ENCODE results near the gene LGR6. TPM values are rescaled to one million over a fixed set of nuclear protein-coding genes. Genes with fewer than 3 reads are reported as not detected.
A peak's percentile ranks its signal among the peaks of the same experiment; 100 is the strongest.

The LGR6 gene
- total and polyA plus RNA-seq, 2 donors: 0.37 to 3.8 TPM

DNA sequence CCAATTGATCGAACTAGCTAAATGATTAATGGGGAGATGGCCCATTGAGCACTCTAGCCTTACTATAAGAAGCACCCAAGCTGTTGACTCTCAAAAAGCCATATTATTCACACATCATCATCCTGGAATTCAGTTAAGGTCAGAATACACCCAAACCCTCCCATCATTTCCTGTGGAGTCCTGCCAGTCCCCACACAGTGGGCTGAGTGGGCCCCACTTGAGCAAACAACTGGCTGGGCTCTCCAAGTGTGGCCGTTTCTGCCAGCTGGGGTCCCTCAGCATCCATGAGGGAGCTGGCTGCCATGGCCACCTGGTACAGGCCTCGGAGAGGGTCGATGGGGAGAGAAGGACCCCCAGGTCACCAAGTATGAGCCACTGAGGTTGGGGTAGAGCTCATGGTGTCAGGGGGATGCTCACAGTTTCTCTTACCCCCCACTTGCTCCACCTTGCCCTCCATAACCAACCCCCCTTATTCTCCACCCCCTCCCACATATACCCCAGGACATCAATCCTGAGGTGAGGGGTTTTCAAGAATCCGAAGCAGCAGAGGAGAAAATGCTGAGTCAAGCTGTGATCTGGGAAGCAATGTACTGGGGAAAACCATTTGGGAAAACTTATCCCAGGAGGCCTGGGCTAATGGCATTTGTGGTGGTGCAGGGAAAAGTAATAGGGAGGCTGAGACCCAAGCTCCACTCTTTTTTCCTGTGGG, 87.9 kb downstream of the LGR6 start:
- DNase-seq (ENCODE audit: extremely low spot score): no peak
- H3K36me3 ChIP-seq (ENCODE audit: insufficient read depth): no peaks in the 10 kb centered on the region
- WGBS: 64% methylated on average over 5 of the region's 5 CpGs
- H3K4me1 ChIP-seq (ENCODE audit: insufficient read depth): no peaks in the 10 kb centered on the region
- H3K27ac ChIP-seq (ENCODE audit: low read depth): no peak overlapping the region
- H3K4me3 ChIP-seq (ENCODE audit: low read depth, low read length): no peak overlapping the region

DNA sequence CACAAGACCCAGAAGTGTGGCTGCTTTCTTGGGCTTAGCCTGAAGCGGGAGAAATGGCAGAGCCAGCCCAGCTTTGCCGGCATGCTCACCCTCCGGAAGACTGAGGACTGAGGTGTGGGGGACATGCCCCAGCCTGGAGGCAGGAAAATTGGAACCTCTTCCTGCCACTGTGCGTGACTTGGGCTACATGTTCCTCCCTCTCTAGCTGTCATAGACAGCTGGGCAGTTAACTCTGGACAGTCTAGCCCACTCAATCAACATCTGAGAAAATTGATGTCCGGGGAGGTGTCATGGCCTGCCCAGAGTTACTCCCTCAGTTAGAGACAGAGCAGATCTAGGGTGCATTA, 88.4 kb downstream of the LGR6 start:
- Histone ChIP-seq H3K4me3 (ENCODE audit: low read depth, low read length) (no peak overlapping the region), H3K36me3 (ENCODE audit: insufficient read depth) (no peaks in the 10 kb centered on the region), H3K4me1 (ENCODE audit: insufficient read depth) (no peaks in the 10 kb centered on the region), H3K27ac (ENCODE audit: low read depth) (no peak overlapping the region)
- no peak for DNase-seq (ENCODE audit: extremely low spot score)
- WGBS: 91% methylated on average over 5 of the region's 5 CpGs

DNA sequence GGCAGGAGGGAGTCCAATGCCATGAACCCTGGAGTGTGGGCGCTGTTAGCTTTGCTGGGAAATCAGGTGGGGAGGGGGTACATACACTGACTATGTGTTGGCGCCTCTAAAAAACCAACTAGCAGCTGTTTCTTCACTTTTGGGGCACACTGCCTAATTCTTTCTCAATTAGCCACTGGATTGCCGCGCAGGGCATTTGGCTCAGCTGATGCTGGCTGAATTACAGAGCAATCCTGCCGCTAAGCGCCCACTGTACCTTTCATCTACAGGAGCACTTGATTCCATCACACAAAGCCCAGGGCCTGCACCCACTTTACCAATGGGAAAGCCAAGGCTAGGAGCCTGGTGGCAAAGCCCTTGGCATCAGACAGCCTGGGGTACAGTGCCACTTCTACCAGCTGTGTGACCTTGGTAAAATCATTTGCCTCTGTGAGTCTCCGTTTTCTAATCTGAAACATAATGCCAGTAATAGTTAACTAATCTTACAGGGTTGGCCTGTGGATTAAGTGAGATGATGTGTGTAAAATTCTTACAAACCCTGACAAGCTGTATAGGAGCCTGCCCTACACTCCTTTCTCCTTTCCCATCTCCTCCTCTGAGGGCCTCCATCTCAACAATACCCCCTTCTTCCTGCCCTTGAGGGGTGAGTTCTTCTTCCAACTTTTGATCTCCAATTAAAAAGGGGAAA, 89.1 kb downstream of the LGR6 start:
- Histone ChIP-seq H3K27ac (ENCODE audit: low read depth) (no peak overlapping the region), H3K4me1 (ENCODE audit: insufficient read depth) (no peaks in the 10 kb centered on the region), H3K36me3 (ENCODE audit: insufficient read depth) (no peaks in the 10 kb centered on the region), H3K4me3 (ENCODE audit: low read depth, low read length) (no peak overlapping the region)
- no peak for DNase-seq (ENCODE audit: extremely low spot score)
- 91% methylated on average over 7 of the region's 7 CpGs for WGBS

DNA sequence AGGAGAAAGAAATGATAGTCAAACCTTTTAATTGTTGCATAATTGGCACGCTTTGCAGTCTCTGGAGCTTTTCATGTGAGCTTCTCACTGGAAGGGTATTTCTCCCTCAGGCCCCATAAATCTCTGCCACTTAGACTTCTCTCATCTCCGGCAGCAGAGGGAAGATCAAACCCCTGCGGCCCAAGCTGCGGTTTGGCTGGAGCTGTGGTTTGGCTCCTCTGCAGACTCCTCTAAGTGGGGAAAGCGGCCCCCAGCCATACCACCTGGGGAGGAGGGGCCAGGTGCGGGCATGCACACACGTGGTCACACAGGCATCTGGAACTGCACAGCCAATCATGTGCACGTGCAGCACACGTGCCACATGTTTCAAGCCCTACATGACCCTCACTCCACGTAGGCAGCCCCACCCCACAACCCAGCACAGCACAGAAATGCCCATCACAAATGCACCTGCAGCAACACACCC, 89.8 kb downstream of the LGR6 start:
- DNase-seq (ENCODE audit: extremely low spot score): peak; percentile 28
- Histone ChIP-seq H3K36me3 (ENCODE audit: insufficient read depth) (no peaks in the 10 kb centered on the region), H3K4me1 (ENCODE audit: insufficient read depth) (no peaks in the 10 kb centered on the region), H3K27ac (ENCODE audit: low read depth) (no peak overlapping the region), H3K4me3 (ENCODE audit: low read depth, low read length) (no peak overlapping the region)
- 23% methylated on average over 10 of the region's 10 CpGs for WGBS

DNA sequence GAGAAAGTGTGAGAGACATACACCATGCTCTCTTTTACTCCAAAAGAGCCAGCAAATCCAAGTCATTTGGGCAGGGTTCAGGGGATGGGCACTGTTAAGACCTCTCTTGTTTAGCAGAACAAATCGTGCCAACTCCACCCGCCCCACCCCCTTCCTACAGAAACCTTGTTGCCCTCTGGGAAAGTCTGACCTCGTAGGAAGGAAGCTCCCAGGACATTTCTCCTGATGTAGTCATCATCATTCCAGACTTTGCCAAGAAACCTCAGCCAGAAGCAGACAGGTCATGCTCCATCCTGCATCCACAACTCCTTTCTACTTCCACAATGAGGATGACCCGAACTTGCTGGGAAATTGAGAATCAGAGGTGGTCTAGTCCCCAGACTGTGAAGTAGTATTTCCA, 90.4 kb downstream of the LGR6 start:
- 77% methylated on average over 4 of the region's 4 CpGs for WGBS
- Histone ChIP-seq H3K4me1 (ENCODE audit: insufficient read depth) (no peaks in the 10 kb centered on the region), H3K27ac (ENCODE audit: low read depth) (no peak overlapping the region), H3K4me3 (ENCODE audit: low read depth, low read length) (no peak overlapping the region), H3K36me3 (ENCODE audit: insufficient read depth) (no peaks in the 10 kb centered on the region)
- no peak for DNase-seq (ENCODE audit: extremely low spot score)

DNA sequence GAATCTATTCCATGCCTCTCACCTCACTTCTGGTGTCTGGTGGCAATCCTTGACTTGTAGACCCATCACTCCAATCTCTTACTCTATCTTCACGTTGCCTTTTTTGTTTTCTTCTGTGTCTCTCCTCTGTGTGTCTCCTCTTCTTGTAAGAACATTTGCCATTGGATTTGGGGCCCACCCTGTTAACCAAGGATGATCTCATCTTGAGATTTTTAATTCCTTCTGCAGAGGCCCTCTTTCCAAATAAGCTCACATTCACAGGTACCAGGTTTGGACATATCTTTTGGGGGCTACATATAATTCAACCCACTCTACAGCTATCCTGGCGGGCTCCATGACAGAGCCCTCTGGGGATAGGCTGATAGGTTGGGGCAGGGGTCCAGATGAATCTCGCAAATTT, 92.3 kb downstream of the LGR6 start:
- no peak for DNase-seq (ENCODE audit: extremely low spot score)
- Histone ChIP-seq H3K36me3 (ENCODE audit: insufficient read depth) (no peaks in the 10 kb centered on the region), H3K27ac (ENCODE audit: low read depth) (no peak overlapping the region), H3K4me1 (ENCODE audit: insufficient read depth) (no peaks in the 10 kb centered on the region), H3K4me3 (ENCODE audit: low read depth, low read length) (no peak overlapping the region)
- WGBS: 93% methylated on average over 3 of the region's 3 CpGs

DNA sequence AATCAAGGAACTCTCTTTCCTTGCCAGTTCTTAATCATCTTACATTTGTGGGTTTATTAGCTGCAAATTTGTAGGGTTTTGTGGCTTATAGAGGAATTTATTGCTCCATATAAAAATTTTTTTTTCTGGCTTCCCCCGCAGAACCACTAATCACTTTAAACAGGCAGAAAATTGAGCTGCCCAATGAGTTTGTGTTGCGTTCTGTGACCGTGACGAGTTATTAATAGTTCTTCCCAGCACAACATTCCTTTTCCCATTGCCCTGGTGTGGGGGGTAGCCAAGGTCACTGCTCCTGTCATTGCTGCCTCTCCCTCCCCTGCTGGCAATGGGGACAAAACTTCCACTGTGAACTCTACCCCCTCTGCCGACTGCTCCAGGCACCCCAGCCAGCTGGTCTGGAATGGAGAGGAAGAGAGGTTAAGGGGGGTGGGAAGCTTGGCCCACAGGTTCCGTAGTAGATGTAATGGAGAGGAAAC, 93.1 kb downstream of the LGR6 start:
- 38% methylated on average over 6 of the region's 6 CpGs for WGBS
- no peak for DNase-seq (ENCODE audit: extremely low spot score)
- no peaks in the 10 kb centered on the region for H3K4me1 ChIP-seq (ENCODE audit: insufficient read depth)
- no peaks in the 10 kb centered on the region for H3K36me3 ChIP-seq (ENCODE audit: insufficient read depth)
- H3K4me3 ChIP-seq (ENCODE audit: low read depth, low read length): no peak overlapping the region
- no peak overlapping the region for H3K27ac ChIP-seq (ENCODE audit: low read depth)

DNA sequence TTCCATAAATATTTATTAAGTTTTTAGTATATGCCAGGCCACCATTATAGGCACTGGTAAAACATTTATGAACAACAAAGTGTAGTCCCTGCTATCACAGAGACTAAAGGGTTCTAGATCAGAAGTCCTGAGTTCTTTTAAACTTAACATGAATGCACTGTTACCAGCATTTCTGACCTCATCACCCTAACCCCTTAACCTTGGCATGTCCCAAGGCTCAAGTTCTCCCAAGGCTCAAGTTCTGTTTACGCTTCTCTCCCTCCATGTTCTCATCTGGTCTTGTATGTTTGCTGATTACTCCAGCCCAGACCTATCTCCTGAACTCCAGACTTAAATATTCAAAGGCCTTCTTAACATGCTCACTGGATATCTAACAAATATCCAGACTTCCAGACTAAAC, 93.6 kb downstream of the LGR6 start:
- DNase-seq (ENCODE audit: extremely low spot score): no peak
- Histone ChIP-seq H3K36me3 (ENCODE audit: insufficient read depth) (no peaks in the 10 kb centered on the region), H3K4me3 (ENCODE audit: low read depth, low read length) (no peak overlapping the region), H3K4me1 (ENCODE audit: insufficient read depth) (no peaks in the 10 kb centered on the region), H3K27ac (ENCODE audit: low read depth) (no peak overlapping the region)
- WGBS: 94% methylated on average over 1 of the region's 1 CpG

DNA sequence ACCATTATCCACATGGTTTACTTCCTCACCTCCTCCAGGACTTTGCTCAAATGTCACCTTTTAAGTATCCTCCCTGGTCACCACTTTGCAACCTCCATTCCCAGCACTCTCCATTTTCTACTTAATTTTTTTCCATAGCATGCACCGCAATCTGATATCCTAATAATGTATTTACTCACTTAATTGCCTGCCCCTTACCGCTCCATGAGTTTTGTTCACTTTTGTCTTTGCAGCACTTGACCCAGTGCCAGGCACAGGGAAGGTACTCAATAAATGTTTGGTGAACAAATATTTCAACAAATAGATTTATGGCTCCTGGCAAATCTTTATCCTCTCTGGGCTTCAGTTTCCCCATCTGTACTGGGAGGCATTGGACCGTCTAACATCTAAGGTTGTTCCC, 94.6 kb downstream of the LGR6 start:
- H3K4me3 ChIP-seq (ENCODE audit: low read depth, low read length): no peak overlapping the region
- H3K27ac ChIP-seq (ENCODE audit: low read depth): no peak overlapping the region
- H3K4me1 ChIP-seq (ENCODE audit: insufficient read depth): no peaks in the 10 kb centered on the region
- 96% methylated on average over 3 of the region's 3 CpGs for WGBS
- no peak for DNase-seq (ENCODE audit: extremely low spot score)
- H3K36me3 ChIP-seq (ENCODE audit: insufficient read depth): no peaks in the 10 kb centered on the region

DNA sequence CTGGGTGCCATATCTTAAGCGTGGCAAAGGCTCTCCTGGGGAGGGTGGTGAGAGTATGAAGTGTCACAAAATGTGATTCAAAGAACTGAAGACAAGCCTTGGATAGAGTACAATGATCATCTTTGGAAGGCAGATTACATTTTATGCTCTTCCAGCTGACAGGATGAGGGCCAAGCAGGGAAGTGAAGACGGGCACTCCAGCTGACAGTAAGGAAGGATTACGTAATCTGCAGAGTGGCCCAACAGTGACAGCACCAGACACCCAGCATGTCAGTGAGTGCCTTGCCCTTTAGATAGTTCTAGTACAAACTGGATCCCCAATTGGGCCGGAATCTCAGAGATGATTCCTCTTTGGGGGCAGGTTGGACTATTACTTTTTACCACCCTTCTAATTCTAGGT, 95.4 kb downstream of the LGR6 start:
- H3K4me1 ChIP-seq (ENCODE audit: insufficient read depth): no peaks in the 10 kb centered on the region
- WGBS: 87% methylated on average over 4 of the region's 4 CpGs
- no peak overlapping the region for H3K4me3 ChIP-seq (ENCODE audit: low read depth, low read length)
- DNase-seq (ENCODE audit: extremely low spot score): no peak
- no peaks in the 10 kb centered on the region for H3K36me3 ChIP-seq (ENCODE audit: insufficient read depth)
- H3K27ac ChIP-seq (ENCODE audit: low read depth): no peak overlapping the region

DNA sequence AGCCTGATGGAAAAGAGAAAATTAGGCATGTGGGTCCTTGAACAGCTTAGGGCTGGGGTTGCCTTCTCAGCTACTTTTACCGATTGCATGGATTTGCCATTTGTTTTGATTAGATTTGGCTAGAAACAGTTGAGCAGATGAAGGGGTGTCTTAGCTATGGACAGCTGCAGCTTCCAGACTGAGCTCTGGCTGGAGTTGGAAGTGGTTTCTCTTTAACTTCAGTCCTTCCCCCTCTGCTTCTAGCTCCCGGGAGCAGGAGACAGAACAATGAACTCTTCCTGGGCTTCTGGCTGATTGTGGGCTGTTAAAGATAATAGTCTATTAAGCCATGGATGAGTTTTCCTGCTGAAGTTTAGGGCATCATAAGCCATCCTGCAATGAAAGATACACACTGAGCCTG, 97.4 kb downstream of the LGR6 start:
- 66% methylated on average over 2 of the region's 2 CpGs for WGBS
- no peaks in the 10 kb centered on the region for H3K4me1 ChIP-seq (ENCODE audit: insufficient read depth)
- DNase-seq (ENCODE audit: extremely low spot score): no peak
- no peak overlapping the region for H3K27ac ChIP-seq (ENCODE audit: low read depth)
- H3K4me3 ChIP-seq (ENCODE audit: low read depth, low read length): no peak overlapping the region
- no peaks in the 10 kb centered on the region for H3K36me3 ChIP-seq (ENCODE audit: insufficient read depth)

DNA sequence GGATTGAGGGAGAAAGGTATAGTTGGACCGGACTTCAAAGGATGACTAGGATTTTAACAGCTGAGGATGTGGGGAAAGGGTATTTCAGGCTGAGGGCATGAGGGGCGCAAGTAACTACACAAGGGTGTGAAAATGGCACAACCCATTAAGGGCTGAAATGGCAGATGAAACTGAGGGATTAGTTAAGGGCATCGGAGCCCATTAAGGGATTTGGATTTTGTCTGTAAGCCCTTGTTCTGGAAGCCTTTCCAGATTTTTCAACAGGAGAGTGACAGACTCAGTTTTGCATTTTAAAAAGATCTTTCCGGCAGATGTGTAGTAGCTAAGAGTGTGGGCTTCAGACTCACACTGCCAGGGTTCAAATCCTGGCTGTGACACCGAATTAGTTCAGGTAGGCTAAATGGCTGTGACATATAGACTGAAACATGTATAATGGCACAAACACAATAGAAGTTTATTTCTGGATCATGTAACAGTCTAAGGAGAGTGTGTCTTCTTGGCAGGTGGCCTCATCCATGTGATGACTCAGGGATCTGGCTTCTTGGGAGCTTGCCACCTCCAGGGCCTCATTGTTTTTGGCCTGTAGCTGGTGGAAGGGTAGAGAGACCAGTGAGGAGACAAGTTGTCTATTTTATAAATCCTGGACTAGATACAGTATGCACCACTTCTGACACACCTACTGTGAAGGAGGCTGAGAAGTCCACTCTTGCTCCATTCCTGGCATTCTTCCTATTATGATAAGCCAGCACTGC, 98.5 kb downstream of the LGR6 start:
- DNase-seq (ENCODE audit: extremely low spot score): no peak
- no peaks in the 10 kb centered on the region for H3K4me1 ChIP-seq (ENCODE audit: insufficient read depth)
- no peak overlapping the region for H3K27ac ChIP-seq (ENCODE audit: low read depth)
- H3K4me3 ChIP-seq (ENCODE audit: low read depth, low read length): no peak overlapping the region
- H3K36me3 ChIP-seq (ENCODE audit: insufficient read depth): no peaks in the 10 kb centered on the region
- WGBS: 92% methylated on average over 5 of the region's 5 CpGs

DNA sequence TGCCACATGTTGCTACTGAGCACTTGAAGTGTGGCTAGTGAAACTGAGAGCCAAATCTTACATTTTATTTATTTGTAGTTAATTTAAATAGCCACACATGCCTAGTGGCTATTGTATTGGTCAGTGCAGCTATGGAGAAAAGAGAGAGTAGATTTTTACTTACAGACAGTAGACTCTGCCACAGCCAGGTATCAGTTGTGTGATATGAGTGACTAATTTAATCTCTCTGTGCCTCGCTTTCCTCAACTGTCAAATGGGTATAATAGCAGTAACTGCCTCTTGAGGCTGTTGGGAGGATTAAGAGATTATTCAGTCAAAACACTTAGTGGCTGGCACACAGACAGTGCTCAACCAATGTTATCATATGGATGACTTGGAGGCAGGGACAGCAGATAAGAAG, 99.2 kb downstream of the LGR6 start:
- no peaks in the 10 kb centered on the region for H3K4me1 ChIP-seq (ENCODE audit: insufficient read depth)
- H3K36me3 ChIP-seq (ENCODE audit: insufficient read depth): no peaks in the 10 kb centered on the region
- WGBS: 97% methylated on average over 1 of the region's 1 CpG
- H3K4me3 ChIP-seq (ENCODE audit: low read depth, low read length): no peak overlapping the region
- no peak for DNase-seq (ENCODE audit: extremely low spot score)
- no peak overlapping the region for H3K27ac ChIP-seq (ENCODE audit: low read depth)

DNA sequence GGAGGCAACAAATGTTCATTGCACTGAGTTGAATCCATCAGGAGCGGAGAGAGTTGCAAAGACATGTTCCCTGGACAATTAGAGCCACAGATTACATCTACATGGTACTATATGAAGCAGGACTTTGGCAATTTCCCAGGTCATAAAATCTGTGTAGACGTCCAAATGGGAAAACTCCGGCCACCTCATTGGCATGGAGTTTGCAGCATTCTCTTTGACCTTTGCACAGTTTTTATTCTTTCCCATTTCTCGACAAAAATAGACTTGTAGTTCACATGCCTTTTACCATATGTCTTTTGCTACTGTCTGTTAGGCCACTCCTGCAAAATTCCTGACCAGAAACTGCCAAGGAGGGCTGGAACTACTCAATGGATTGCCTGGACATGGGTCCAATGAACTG, 100.0 kb downstream of the LGR6 start:
- Histone ChIP-seq H3K4me3 (ENCODE audit: low read depth, low read length) (no peak overlapping the region), H3K4me1 (ENCODE audit: insufficient read depth) (no peaks in the 10 kb centered on the region), H3K27ac (ENCODE audit: low read depth) (no peak overlapping the region), H3K36me3 (ENCODE audit: insufficient read depth) (no peaks in the 10 kb centered on the region)
- 42% methylated on average over 4 of the region's 4 CpGs for WGBS
- no peak for DNase-seq (ENCODE audit: extremely low spot score)
